Kidney (tissue), 14 donors: ENCODE results near the gene UAP1L1. TPM values are rescaled to one million over a fixed set of nuclear protein-coding genes. Genes with fewer than 3 reads are reported as not detected.

Experiments
- DNase-seq, 5 donors: peaks; one replicate each; pipeline ENCODE4 v3.0.0-alpha.2; 2013 to 2020
- FAIRE-seq: peaks from 2 replicates; lab custom pipeline; 2012; peaks lifted over from hg19 to GRCh38; lab: Jason Lieb, UNC
- H3K27ac ChIP-seq, 2 donors: one replicate each; pipeline ENCODE4 v1.7.0; 2013; ENCODE audit warnings: low read depth in 2 of 2, low read length in 2 of 2, inconsistent platforms in 1 of 2
- H3K27me3 ChIP-seq: one replicate; pipeline ENCODE4 v1.7.1; 2013; ENCODE audit warnings: low read length, inconsistent platforms; ENCODE audit not compliant: control insufficient read depth, insufficient read depth
- H3K36me3 ChIP-seq, 3 donors: one replicate each; pipeline versions ENCODE4 v1.7.0 to v1.7.1; 2013; ENCODE audit warnings: low read length in 3 of 3, control low read depth in 1 of 3, inconsistent platforms in 1 of 3; ENCODE audit not compliant: insufficient read depth in 3 of 3, control insufficient read depth in 2 of 3
- H3K4me1 ChIP-seq, 3 donors: one replicate each; pipeline versions ENCODE4 v1.7.0 to v1.7.1; 2013; ENCODE audit warnings: low read length in 3 of 3, inconsistent platforms in 1 of 3, low read depth in 1 of 3; ENCODE audit not compliant: control insufficient read depth in 2 of 3, insufficient read depth in 2 of 3
- H3K4me3 ChIP-seq, 3 donors: one replicate each; pipeline versions ENCODE4 v1.7.0 to v1.8.1; 2013; ENCODE audit warnings: low read length in 3 of 3, control low read depth in 1 of 3, inconsistent platforms in 1 of 3
- H3K9ac ChIP-seq, 3 donors: one replicate each; pipeline versions ENCODE4 v1.7.0 to v1.7.1; 2013; ENCODE audit warnings: low read length in 3 of 3, control low read depth in 1 of 3, inconsistent platforms in 1 of 3
- H3K9me3 ChIP-seq, 3 donors: one replicate each; pipeline versions ENCODE4 v1.7.0 to v1.7.1; 2013; ENCODE audit warnings: low read length in 3 of 3, control low read depth in 1 of 3, inconsistent platforms in 1 of 3; ENCODE audit not compliant: control insufficient read depth in 2 of 3, insufficient read depth in 1 of 3
- CTCF ChIP-seq: IDR thresholded peaks from 3 replicates; pipeline ENCODE4 v1.5.1; 2012; ENCODE audit warnings: mild to moderate bottlenecking, moderate library complexity, borderline replicate concordance; ENCODE audit not compliant: insufficient read depth; ENCODE audit errors: extremely low read depth
- intact Hi-C: fragments of 100-400 bp; cut with DNase I; formaldehyde crosslinking; loops from one replicate; pipeline ENCODE4 v1.11.1; 2022
- polyA plus RNA-seq: library from polyadenylated mRNA; stranded (reverse); fragments of 350-450 nt; fragmentation: Illumina TruSeq; extraction: RNeasy Lipid Tissue Mini Kit (QIAGEN cat#74804); gene quantifications from one replicate; pipeline ENCODE4 v1.2.3, GENCODE V29; 2014; ENCODE audit warnings: low read depth, low replicate concordance; ENCODE audit not compliant: insufficient read depth
- total RNA-seq: library from RNA; stranded (reverse); fragmentation: NEBNext Ultra II Directional; extraction: Animal tissue kit (Norgen Biotek cat#: 25700); gene quantifications from one replicate; pipeline ENCODE4 v1.2.1, GENCODE V29; 2021
- donor health status: control.
- donor health status: control.
- donor health status: control.
- donor health status: control.
- donor health status: control.
- donor health status: DM: yes; HTN: yes; CAD: no.
- donor health status: Normal renal cell carcinoma (clear cell type).

UAP1L1 gene
- total and polyA plus RNA-seq, 2 donors from 2014 or later, result 12.7 to 14.4 TPM

- Histone ChIP-seq H3K27me3 (peaks cover 3% of the 10 kb centered on the region), H3K4me3 (no peak overlapping the region), H3K9me3 (no peaks in the 10 kb centered on the region), H3K36me3 (no peaks in the 10 kb centered on the region), H3K27ac (no peak overlapping the region), H3K4me1 (peaks cover 0 to 15% (median 0%) of the 10 kb centered on the region in 3 donors), H3K9ac (no peak overlapping the region)
- DNase-seq (no peak), FAIRE-seq (no peak)
- intact Hi-C loops, result loop anchor here (10.0 kb wide), 1 partner anchor 255 kb away; no protein-coding TSS in a partner anchor
- TF ChIP-seq CTCF, result no peak
Observed at GRCh38 chr9:137039611-137040366, 37.5 kb upstream of the UAP1L1 start.

- no peak for TF ChIP-seq CTCF
- Histone ChIP-seq H3K36me3 (no peaks in the 10 kb centered on the region), H3K9ac (no peak overlapping the region), H3K27ac (no peak overlapping the region), H3K9me3 (no peaks in the 10 kb centered on the region), H3K4me1 (peaks cover 0 to 18% (median 0%) of the 10 kb centered on the region in 3 donors), H3K27me3 (peaks cover 6% of the 10 kb centered on the region), H3K4me3 (no peak overlapping the region)
- intact Hi-C loops, result no loop called here
- DNase-seq, result no peak
- FAIRE-seq, result no peak
Observed at GRCh38 chr9:137040568-137040967, 36.7 kb upstream of the UAP1L1 start.

- no peak overlapping the region for H3K4me3 ChIP-seq
Observed at GRCh38 chr9:137041124-137041523, 36.2 kb upstream of the UAP1L1 start.

More at GRCh38 chr9:137041124-137041523, 36.2 kb upstream of the UAP1L1 start:
- Histone ChIP-seq H3K27ac (no peak overlapping the region), H3K9me3 (no peaks in the 10 kb centered on the region), H3K4me1 (peaks cover 0 to 21% (median 0%) of the 10 kb centered on the region in 3 donors), H3K9ac (no peak overlapping the region), H3K36me3 (no peaks in the 10 kb centered on the region), H3K27me3 (peaks cover 6% of the 10 kb centered on the region)
- no peak for TF ChIP-seq CTCF
- intact Hi-C loops, result no loop called here
- FAIRE-seq, result no peak
- DNase-seq, result peak; percentile 77 to 91 (median 78)
